ENCODE results near the gene PCBP3. TPM values are rescaled to one million over a fixed set of nuclear protein-coding genes. Genes with fewer than 3 reads are reported as not detected.

The PCBP3 gene
- total and polyA plus RNA-seq, 4 donors = 0.36 to 1.6 (median 0.42) TPM

- no peaks in the 10 kb centered on the region for H3K36me3 ChIP-seq (ENCODE audit: control insufficient read depth in 4 of 4, insufficient read depth in 3 of 4, low read depth in 1 of 4, low read length in 3 of 4)
- WGBS = 87% methylated on average over 16 of the region's 16 CpGs
- H3K4me3 ChIP-seq (ENCODE audit: low read depth in 1 of 3, low read length in 3 of 3) = no peak overlapping the region
- H3K9me3 ChIP-seq (ENCODE audit: control insufficient read depth in 4 of 4, low read length in 3 of 4) = no peaks in the 10 kb centered on the region
- H3K27me3 ChIP-seq (ENCODE audit: control insufficient read depth in 4 of 4, insufficient read depth in 4 of 4, low read length in 3 of 4) = no peaks in the 10 kb centered on the region
- peaks cover 0 to 2% (median 0%) of the 10 kb centered on the region in 4 donors for H3K4me1 ChIP-seq (ENCODE audit: control insufficient read depth in 4 of 4, insufficient read depth in 4 of 4, low read length in 3 of 4)
- TF ChIP-seq GABPA (IDR thresholded peaks at IDR 0.05 in 1 of 2, conservative IDR thresholded peaks at IDR 0.05 in 1 of 2) (no peak), YY1 (IDR thresholded peaks at IDR 0.05) (no peak), RAD21 (IDR thresholded peaks at IDR 0.05) (no peak), ZBTB33 (IDR thresholded peaks at IDR 0.05) (no peak), FOXA2 (IDR thresholded peaks at IDR 0.05) (no peak), MAX (IDR thresholded peaks at IDR 0.05) (no peak), SP1 (IDR thresholded peaks at IDR 0.05) (no peak), NR2F2 (IDR thresholded peaks at IDR 0.05) (no peak), JUND (IDR thresholded peaks at IDR 0.05) (no peak), TAF1 (conservative IDR thresholded peaks at IDR 0.05) (no peak)
- TF ChIP-seq, protein P1, sequence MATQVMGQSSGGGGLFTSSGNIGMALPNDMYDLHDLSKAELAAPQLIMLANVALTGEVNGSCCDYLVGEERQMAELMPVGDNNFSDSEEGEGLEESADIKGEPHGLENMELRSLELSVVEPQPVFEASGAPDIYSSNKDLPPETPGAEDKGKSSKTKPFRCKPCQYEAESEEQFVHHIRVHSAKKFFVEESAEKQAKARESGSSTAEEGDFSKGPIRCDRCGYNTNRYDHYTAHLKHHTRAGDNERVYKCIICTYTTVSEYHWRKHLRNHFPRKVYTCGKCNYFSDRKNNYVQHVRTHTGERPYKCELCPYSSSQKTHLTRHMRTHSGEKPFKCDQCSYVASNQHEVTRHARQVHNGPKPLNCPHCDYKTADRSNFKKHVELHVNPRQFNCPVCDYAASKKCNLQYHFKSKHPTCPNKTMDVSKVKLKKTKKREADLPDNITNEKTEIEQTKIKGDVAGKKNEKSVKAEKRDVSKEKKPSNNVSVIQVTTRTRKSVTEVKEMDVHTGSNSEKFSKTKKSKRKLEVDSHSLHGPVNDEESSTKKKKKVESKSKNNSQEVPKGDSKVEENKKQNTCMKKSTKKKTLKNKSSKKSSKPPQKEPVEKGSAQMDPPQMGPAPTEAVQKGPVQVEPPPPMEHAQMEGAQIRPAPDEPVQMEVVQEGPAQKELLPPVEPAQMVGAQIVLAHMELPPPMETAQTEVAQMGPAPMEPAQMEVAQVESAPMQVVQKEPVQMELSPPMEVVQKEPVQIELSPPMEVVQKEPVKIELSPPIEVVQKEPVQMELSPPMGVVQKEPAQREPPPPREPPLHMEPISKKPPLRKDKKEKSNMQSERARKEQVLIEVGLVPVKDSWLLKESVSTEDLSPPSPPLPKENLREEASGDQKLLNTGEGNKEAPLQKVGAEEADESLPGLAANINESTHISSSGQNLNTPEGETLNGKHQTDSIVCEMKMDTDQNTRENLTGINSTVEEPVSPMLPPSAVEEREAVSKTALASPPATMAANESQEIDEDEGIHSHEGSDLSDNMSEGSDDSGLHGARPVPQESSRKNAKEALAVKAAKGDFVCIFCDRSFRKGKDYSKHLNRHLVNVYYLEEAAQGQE (IDR thresholded peaks at IDR 0.05) = no peak
- no peak overlapping the region for H3K27ac ChIP-seq (ENCODE audit: low read depth in 1 of 2, low read length in 2 of 2)
- no peak for DNase-seq (ENCODE audit: low spot score)
- no peak overlapping the region for H3K9ac ChIP-seq (ENCODE audit: low read depth in 1 of 2, low read length in 2 of 2)
These were observed 47.8 kb upstream of the PCBP3 start for GRCh38 chr21:45595574-45596295.

DNA sequence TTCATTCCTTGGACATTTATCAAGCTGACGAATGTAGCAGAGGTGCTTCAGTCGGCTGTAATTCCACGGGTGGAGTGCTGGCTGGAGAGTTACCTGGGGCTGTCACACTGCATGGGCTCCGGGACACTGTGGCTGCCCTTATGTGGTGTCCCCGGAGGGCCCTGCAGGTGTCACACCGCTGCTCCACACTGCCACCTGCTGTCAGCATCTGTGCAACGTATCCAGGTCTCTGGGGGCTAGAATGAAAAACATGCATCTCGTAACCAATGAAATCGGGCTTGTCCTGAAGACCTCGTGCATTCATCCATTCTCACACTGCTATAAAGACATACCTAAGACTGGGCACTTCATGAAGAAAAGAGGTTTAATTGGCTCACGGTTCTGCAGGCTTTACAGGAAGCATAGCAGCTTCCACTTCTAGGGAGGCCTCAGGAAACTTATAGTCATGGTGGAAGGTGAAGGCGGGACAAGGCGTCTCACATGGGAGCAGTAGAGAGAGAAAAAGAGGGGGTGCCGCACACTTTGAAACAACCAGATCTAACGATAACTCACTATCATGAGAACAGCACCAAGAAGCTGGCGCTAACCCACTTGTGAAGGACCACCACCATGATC, 46.7 kb upstream of the PCBP3 start:
- Histone ChIP-seq H3K4me3 (ENCODE audit: low read depth in 1 of 3, low read length in 3 of 3) (no peak overlapping the region), H3K27ac (ENCODE audit: low read depth in 1 of 2, low read length in 2 of 2) (no peak overlapping the region), H3K27me3 (ENCODE audit: control insufficient read depth in 4 of 4, insufficient read depth in 4 of 4, low read length in 3 of 4) (no peaks in the 10 kb centered on the region), H3K9ac (ENCODE audit: low read depth in 1 of 2, low read length in 2 of 2) (no peak overlapping the region), H3K36me3 (ENCODE audit: control insufficient read depth in 4 of 4, insufficient read depth in 3 of 4, low read depth in 1 of 4, low read length in 3 of 4) (no peaks in the 10 kb centered on the region), H3K4me1 (ENCODE audit: control insufficient read depth in 4 of 4, insufficient read depth in 4 of 4, low read length in 3 of 4) (peaks cover 0 to 2% (median 0%) of the 10 kb centered on the region in 4 donors), H3K9me3 (ENCODE audit: control insufficient read depth in 4 of 4, low read length in 3 of 4) (no peaks in the 10 kb centered on the region)
- peak; percentile 81 for DNase-seq (ENCODE audit: low spot score)
- TF ChIP-seq RAD21 (IDR thresholded peaks at IDR 0.05) = peak; percentile 84 to 90
- peak; percentile 87 for TF ChIP-seq CTCF (IDR thresholded peaks at IDR 0.05; ENCODE audit: low read depth, low read length, missing input control)
- TF ChIP-seq, protein P2, sequence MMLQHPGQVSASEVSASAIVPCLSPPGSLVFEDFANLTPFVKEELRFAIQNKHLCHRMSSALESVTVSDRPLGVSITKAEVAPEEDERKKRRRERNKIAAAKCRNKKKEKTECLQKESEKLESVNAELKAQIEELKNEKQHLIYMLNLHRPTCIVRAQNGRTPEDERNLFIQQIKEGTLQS (IDR thresholded peaks at IDR 0.05) = no peak
- 29% methylated on average over 16 of the region's 16 CpGs for WGBS
